ENCODE measurements around the gene SBK2.
"Not testable (repeated sequence)": the region's sequence is repeated elsewhere in the genome, so short reads cannot be mapped to it uniquely, and the experiment has no call there.

The SBK2 gene

GRCh38 chr19:55503502-55504251 lies 33.3 kb downstream of the SBK2 start:
- in situ Hi-C loops (cut with MboI; ENCODE audit: low sequenced_read_pairs) = no loop called here

- in situ Hi-C loops (cut with MboI; ENCODE audit: low sequenced_read_pairs) = no loop called here
Measured at GRCh38 chr19:55503157-55503501, 33.8 kb downstream of the SBK2 start.

- in situ Hi-C loops (cut with MboI; ENCODE audit: low sequenced_read_pairs) = no loop called here
Measured at GRCh38 chr19:55502197-55502952, 34.6 kb downstream of the SBK2 start.

- in situ Hi-C loops (cut with MboI; ENCODE audit: low sequenced_read_pairs) = no loop called here
Measured at GRCh38 chr19:55500368-55500952, 36.5 kb downstream of the SBK2 start.

GRCh38 chr19:55498246-55498840 lies 38.6 kb downstream of the SBK2 start:
- in situ Hi-C loops (cut with MboI; ENCODE audit: low sequenced_read_pairs) = no loop called here

GRCh38 chr19:55497763-55498162 lies 39.2 kb downstream of the SBK2 start:
- in situ Hi-C loops (cut with MboI; ENCODE audit: low sequenced_read_pairs) = no loop called here

- in situ Hi-C loops (cut with MboI; ENCODE audit: low sequenced_read_pairs) = not testable (repeated sequence)
Measured at GRCh38 chr19:55496820-55497219, 40.1 kb downstream of the SBK2 start.

- in situ Hi-C loops (cut with MboI; ENCODE audit: low sequenced_read_pairs) = no loop called here
Measured at GRCh38 chr19:55495646-55496349, 41.1 kb downstream of the SBK2 start.

- in situ Hi-C loops (cut with MboI; ENCODE audit: low sequenced_read_pairs) = no loop called here
Measured at GRCh38 chr19:55494172-55494761, 42.7 kb downstream of the SBK2 start.

GRCh38 chr19:55493645-55494171 lies 43.2 kb downstream of the SBK2 start:
- in situ Hi-C loops (cut with MboI; ENCODE audit: low sequenced_read_pairs) = no loop called here

- in situ Hi-C loops (cut with MboI; ENCODE audit: low sequenced_read_pairs) = no loop called here
Measured at GRCh38 chr19:55493052-55493644, 43.8 kb downstream of the SBK2 start.

- in situ Hi-C loops (cut with MboI; ENCODE audit: low sequenced_read_pairs) = no loop called here
Measured at GRCh38 chr19:55492362-55492944, 44.5 kb downstream of the SBK2 start.

- in situ Hi-C loops (cut with MboI; ENCODE audit: low sequenced_read_pairs) = no loop called here
Measured at GRCh38 chr19:55491546-55492360, 45.2 kb downstream of the SBK2 start.

GRCh38 chr19:55490478-55491432 lies 46.2 kb downstream of the SBK2 start:
- in situ Hi-C loops (cut with MboI; ENCODE audit: low sequenced_read_pairs) = no loop called here

- in situ Hi-C loops (cut with MboI; ENCODE audit: low sequenced_read_pairs) = no loop called here
Measured at GRCh38 chr19:55489711-55490477, 47.0 kb downstream of the SBK2 start.

GRCh38 chr19:55488986-55489710 lies 47.8 kb downstream of the SBK2 start:
- in situ Hi-C loops (cut with MboI; ENCODE audit: low sequenced_read_pairs) = no loop called here
